ENCODE data around the gene CRADD. TPM values are rescaled to one million over a fixed set of nuclear protein-coding genes. Genes with fewer than 3 reads are reported as not detected.

Gene CRADD
- total and polyA plus RNA-seq, 2 donors (not counting 1 experiment from before 2014, with no cell fraction given) = 5.8 to 15.1 TPM

- ChIA-PET CTCF (no interaction called here), POLR2A (no interaction called here)
- Mint-ChIP-seq H3K4me1 (peaks cover 23% of the 10 kb centered on the region), H3K4me3 (peak overlapping the region; percentile 92), H3K27ac (no peak overlapping the region), H3K27me3 (no peaks in the 10 kb centered on the region), H3K9me3 (ENCODE audit: insufficient read depth) (no peaks in the 10 kb centered on the region)
- intact Hi-C loops (cut with micrococcal nuclease) = loop anchor here (2.0 to 5.0 kb wide), 3 partner anchors 241 to 816 kb away; partner anchors contain the start of genes EEA1 and NUDT4
- Histone ChIP-seq H3K4me1 (ENCODE audit: control insufficient read depth in 2 of 2, insufficient read depth in 2 of 2, low read length in 2 of 2) (peaks cover 8 to 15% of the 10 kb centered on the region in 2 donors), H3K9me3 (ENCODE audit: control extremely low read depth in 1 of 3, control insufficient read depth in 2 of 3, insufficient read depth in 1 of 3, low read length in 2 of 3) (no peaks in the 10 kb centered on the region), H4K20me1 (ENCODE audit: control insufficient read depth, insufficient read depth, low read length, poor library complexity, severe bottlenecking) (no peaks in the 10 kb centered on the region), H3K27me3 (replicated peaks in 1 of 4; ENCODE audit: control extremely low read depth in 1 of 4, control insufficient read depth in 3 of 4, insufficient read depth in 4 of 4, low read length in 3 of 4) (no peaks in the 10 kb centered on the region), H2AFZ (ENCODE audit: insufficient read depth, low read depth, low read length, poor library complexity, severe bottlenecking) (peak overlapping the region; percentile 95), H3K4me3 (ENCODE audit: control extremely low read depth in 1 of 5, extremely low read depth in 1 of 5, insufficient read depth in 1 of 5, low read depth in 2 of 5, low read length in 4 of 5) (peak overlapping the region in 2 of 5 experiments; percentile 74 to 93), H3K36me3 (replicated peaks in 1 of 2; ENCODE audit: control extremely low read depth in 1 of 2, control insufficient read depth in 1 of 2, extremely low read depth in 1 of 2, insufficient read depth in 2 of 2, low read length in 1 of 2) (no peaks in the 10 kb centered on the region), H3K79me2 (ENCODE audit: control insufficient read depth, insufficient read depth, low read length) (no peaks in the 10 kb centered on the region), H3K9ac (ENCODE audit: low read length) (peak overlapping the region; percentile 90), H3K27ac (ENCODE audit: low read length in 2 of 2) (no peak overlapping the region), H3K4me2 (replicated peaks; ENCODE audit: low read depth, low read length, poor library complexity, severe bottlenecking) (peak overlapping the region; percentile 93)
- ATAC-seq (ENCODE audit: low read depth) = no peak
- no CpG with 5 or more reads among the region's 9 CpGs for WGBS (ENCODE audit: insufficient coverage)
- TF ChIP-seq EZH2 (IDR thresholded peaks at IDR 0.05; ENCODE audit: borderline replicate concordance, insufficient read depth, low read depth, low read length, poor library complexity, severe bottlenecking) = no peak
- no peak for TF ChIP-seq CTCF (IDR thresholded peaks at IDR 0.05)
- DNase-seq = no peak
Observed at GRCh38 chr12:93743229-93743998, 66.2 kb downstream of the CRADD start.

GRCh38 chr12:93743999-93744689, 67.0 kb downstream of the CRADD start:
- Histone ChIP-seq H2AFZ (ENCODE audit: insufficient read depth, low read depth, low read length, poor library complexity, severe bottlenecking) (no peak overlapping the region), H4K20me1 (ENCODE audit: control insufficient read depth, insufficient read depth, low read length, poor library complexity, severe bottlenecking) (no peaks in the 10 kb centered on the region), H3K9ac (ENCODE audit: low read length) (no peak overlapping the region), H3K27me3 (replicated peaks in 1 of 4; ENCODE audit: control extremely low read depth in 1 of 4, control insufficient read depth in 3 of 4, insufficient read depth in 4 of 4, low read length in 3 of 4) (no peaks in the 10 kb centered on the region), H3K36me3 (replicated peaks in 1 of 2; ENCODE audit: control extremely low read depth in 1 of 2, control insufficient read depth in 1 of 2, extremely low read depth in 1 of 2, insufficient read depth in 2 of 2, low read length in 1 of 2) (no peaks in the 10 kb centered on the region), H3K4me2 (replicated peaks; ENCODE audit: low read depth, low read length, poor library complexity, severe bottlenecking) (no peak overlapping the region), H3K79me2 (ENCODE audit: control insufficient read depth, insufficient read depth, low read length) (no peaks in the 10 kb centered on the region), H3K9me3 (ENCODE audit: control extremely low read depth in 1 of 3, control insufficient read depth in 2 of 3, insufficient read depth in 1 of 3, low read length in 2 of 3) (no peaks in the 10 kb centered on the region), H3K27ac (ENCODE audit: low read length in 2 of 2) (no peak overlapping the region), H3K4me1 (ENCODE audit: control insufficient read depth in 2 of 2, insufficient read depth in 2 of 2, low read length in 2 of 2) (peaks cover 8 to 10% of the 10 kb centered on the region in 2 donors), H3K4me3 (ENCODE audit: control extremely low read depth in 1 of 5, extremely low read depth in 1 of 5, insufficient read depth in 1 of 5, low read depth in 2 of 5, low read length in 4 of 5) (no peak overlapping the region)
- Mint-ChIP-seq H3K9me3 (ENCODE audit: insufficient read depth) (no peaks in the 10 kb centered on the region), H3K27me3 (no peaks in the 10 kb centered on the region), H3K27ac (no peak overlapping the region), H3K4me3 (no peak overlapping the region), H3K4me1 (peaks cover 20% of the 10 kb centered on the region)
- CTCF ChIA-PET = no interaction called here
- no CpG with 5 or more reads among the region's 4 CpGs for WGBS (ENCODE audit: insufficient coverage)
- DNase-seq (no peak), ATAC-seq (ENCODE audit: low read depth) (no peak)
- intact Hi-C loops (cut with micrococcal nuclease) = loop anchor here (2.0 to 5.0 kb wide), 3 partner anchors 241 to 817 kb away; partner anchors contain the start of genes EEA1 and NUDT4
- POLR2A ChIA-PET = no interaction called here
- no peak for TF ChIP-seq CTCF (IDR thresholded peaks at IDR 0.05)
- TF ChIP-seq EZH2 (IDR thresholded peaks at IDR 0.05; ENCODE audit: borderline replicate concordance, insufficient read depth, low read depth, low read length, poor library complexity, severe bottlenecking) = no peak
